Measurements from ENCODE around the gene ZNF277.

ZNF277 gene

DNA sequence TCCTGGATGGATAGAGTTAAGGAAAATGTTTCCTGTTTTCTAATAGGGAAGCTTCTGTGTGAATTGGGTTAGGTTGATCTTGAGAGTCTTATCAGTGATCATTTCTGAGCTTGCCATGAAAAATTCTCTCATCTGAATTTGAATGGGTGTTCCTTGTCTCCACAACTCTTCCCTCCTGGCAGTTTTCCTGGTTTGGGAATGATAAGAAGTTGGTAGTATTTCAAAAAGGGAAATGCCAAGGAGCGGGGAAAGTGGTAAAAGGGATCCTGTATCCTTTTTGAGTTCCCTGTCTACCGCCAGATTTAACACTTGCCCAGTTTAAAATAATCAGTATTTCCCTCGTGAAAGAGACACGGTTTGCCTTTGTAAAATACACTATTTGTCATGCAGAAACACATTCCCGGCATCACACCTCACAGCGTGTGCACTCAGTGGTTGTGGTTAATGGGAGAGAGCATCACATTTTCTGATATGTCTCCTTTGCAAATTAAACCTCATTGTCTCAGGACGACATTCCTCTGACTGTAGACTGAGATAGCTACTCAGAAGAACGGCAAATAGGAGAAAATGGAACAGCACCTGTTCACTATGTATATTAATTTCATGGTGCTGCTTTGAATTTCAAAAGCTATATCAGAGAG, 130.6 kb downstream of the ZNF277 start:
- no peak for DNase-seq (ENCODE audit: low read depth)
- H3K4me3 ChIP-seq (ENCODE audit: low read length): no peak overlapping the region
- TF ChIP-seq, protein P1, sequence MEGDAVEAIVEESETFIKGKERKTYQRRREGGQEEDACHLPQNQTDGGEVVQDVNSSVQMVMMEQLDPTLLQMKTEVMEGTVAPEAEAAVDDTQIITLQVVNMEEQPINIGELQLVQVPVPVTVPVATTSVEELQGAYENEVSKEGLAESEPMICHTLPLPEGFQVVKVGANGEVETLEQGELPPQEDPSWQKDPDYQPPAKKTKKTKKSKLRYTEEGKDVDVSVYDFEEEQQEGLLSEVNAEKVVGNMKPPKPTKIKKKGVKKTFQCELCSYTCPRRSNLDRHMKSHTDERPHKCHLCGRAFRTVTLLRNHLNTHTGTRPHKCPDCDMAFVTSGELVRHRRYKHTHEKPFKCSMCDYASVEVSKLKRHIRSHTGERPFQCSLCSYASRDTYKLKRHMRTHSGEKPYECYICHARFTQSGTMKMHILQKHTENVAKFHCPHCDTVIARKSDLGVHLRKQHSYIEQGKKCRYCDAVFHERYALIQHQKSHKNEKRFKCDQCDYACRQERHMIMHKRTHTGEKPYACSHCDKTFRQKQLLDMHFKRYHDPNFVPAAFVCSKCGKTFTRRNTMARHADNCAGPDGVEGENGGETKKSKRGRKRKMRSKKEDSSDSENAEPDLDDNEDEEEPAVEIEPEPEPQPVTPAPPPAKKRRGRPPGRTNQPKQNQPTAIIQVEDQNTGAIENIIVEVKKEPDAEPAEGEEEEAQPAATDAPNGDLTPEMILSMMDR (conservative IDR thresholded peaks at IDR 0.05; ENCODE audit: low read depth, low read length): no peak

DNA sequence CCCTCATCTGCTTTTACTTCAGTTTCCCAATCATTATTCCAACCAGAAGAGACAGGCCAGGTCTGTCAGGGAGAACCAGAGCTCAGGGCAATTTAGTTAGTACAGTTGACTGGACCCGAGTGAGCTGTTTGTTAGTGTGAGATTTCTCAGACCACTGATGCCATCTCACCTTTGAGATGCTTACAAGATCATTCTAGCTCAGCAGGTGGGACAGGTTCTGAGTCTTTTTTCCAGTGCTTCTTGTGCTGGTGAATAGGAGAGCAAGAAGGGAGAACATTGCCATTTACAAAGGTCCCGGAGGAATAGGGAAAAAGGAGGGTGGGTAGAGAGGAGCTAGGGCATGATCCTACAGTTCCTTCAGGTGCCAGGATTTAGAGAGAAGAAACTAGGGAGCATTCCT, 131.4 kb downstream of the ZNF277 start:
- no peak overlapping the region for H3K4me3 ChIP-seq (ENCODE audit: low read length)
- TF ChIP-seq, protein P1 (conservative IDR thresholded peaks at IDR 0.05; ENCODE audit: low read depth, low read length): no peak
- DNase-seq (ENCODE audit: low read depth): no peak

DNA sequence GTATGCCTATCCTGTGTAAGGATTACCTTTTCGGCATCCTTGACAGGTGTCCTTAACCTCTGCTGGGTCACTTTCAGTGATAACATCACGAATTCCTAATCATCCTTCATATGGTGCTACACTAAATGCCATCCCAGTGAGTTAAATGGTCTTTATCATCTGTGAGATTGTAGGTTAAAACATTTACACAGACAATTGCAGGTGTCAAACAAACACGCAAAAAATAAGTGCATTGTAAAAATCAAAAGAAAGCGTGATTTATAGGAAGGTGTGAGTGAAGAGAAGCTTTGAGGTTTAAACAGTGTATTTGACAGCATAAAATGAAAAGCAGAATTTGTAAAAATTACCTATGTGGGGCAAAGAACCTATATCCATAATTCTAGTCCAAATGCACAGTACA, 132.3 kb downstream of the ZNF277 start:
- H3K4me3 ChIP-seq (ENCODE audit: low read length): no peak overlapping the region
- no peak for DNase-seq (ENCODE audit: low read depth)
- TF ChIP-seq, protein P1 (conservative IDR thresholded peaks at IDR 0.05; ENCODE audit: low read depth, low read length): no peak

DNA sequence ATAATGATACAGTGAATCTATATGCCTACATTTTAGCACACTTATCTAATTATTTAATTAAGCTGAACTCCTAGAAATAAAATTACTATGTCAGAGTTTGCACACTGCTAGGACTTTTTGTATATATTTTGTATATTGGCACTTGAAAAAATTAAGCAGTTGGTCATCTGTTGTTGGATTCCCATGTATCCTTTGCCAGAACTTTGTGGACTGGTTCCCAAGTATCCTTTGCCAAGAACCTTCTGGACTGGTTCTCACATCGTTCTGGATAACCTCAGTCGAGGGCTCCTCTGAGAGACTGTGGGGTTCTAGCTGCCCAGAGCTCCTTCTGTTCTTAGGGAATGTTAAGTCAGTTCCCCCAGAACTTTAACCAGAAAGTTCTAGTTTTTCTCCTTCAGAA, 135.0 kb downstream of the ZNF277 start:
- DNase-seq (ENCODE audit: low read depth): no peak
- TF ChIP-seq, protein P1 (conservative IDR thresholded peaks at IDR 0.05; ENCODE audit: low read depth, low read length): no peak
- H3K4me3 ChIP-seq (ENCODE audit: low read length): no peak overlapping the region

DNA sequence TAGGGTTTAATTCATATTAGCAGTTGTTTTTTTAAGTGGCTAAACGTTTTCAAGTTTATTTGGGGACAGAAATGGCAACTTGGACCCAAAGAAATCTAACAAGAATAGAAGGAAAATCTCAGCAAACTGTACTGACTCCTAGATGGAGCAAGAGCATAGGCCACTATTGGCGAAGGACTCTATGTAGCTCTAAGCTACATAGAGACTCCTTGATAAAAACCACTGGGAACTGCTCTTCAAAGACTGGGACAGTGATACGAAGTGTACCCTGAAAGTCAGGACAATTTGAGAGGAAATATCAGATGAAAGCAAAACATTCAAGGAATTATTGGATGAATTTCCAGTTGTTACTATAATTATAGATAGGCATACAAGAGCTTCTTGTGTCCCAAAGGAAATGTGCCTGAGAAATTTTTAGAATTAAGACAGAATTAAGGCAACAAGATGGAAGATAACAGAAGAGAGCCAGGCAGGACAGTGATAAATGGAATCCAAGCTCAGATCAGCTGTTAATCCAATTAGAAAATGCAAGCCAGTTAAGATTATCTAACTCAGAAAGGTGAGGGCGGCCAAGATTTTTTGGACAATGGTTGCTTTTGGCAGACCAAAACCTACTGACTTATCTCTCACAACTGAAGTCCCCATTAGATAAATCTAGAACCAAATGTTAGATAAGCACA, 140.0 kb downstream of the ZNF277 start:
- no peak overlapping the region for H3K4me3 ChIP-seq (ENCODE audit: low read length)
- no peak for DNase-seq (ENCODE audit: low read depth)
- TF ChIP-seq, protein P1 (conservative IDR thresholded peaks at IDR 0.05; ENCODE audit: low read depth, low read length): no peak

DNA sequence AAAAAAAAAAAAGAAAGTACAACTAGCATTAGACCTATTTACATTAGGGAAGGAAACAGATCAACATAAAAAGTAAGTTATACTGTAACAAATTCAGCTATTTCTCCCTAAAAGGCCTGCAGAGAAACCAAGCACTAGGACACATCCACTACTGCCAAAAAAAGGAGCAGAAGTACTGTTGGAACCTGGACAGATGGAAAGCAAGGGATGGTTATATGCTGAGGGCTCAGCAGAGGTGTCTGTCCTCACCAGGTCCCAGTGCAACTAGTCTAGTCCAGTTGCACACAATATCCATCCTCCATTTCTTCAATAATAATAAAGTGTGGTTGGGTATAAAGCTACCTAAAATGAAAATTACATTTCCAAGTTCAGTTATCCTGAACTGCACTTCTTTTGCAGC, 140.6 kb downstream of the ZNF277 start:
- TF ChIP-seq, protein P1 (conservative IDR thresholded peaks at IDR 0.05; ENCODE audit: low read depth, low read length): no peak
- H3K4me3 ChIP-seq (ENCODE audit: low read length): no peak overlapping the region
- no peak for DNase-seq (ENCODE audit: low read depth)

DNA sequence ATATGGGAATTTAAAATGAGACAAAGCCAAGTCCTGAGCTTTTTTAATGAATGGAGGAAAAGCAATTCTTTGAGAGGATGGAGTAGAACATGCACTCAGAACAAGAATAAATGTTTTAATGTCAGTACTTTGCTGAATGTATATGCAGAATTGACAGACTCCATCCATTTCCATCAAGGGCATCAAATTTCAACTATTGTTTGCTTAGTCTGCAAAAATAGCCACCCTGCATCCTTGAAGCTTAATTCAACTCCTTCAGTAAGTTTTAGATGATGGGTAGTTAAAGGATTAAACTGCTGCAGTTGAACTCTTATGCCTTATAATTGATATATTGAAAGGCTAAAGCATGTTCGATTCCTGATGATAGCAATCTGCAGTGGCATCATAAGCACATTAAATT, 144.1 kb downstream of the ZNF277 start:
- TF ChIP-seq, protein P1 (conservative IDR thresholded peaks at IDR 0.05; ENCODE audit: low read depth, low read length): no peak
- no peak for DNase-seq (ENCODE audit: low read depth)
- H3K4me3 ChIP-seq (ENCODE audit: low read length): no peak overlapping the region
